ENCODE measurements around the gene ST6GALNAC6.

Gene ST6GALNAC6

GRCh38 chr9:127899128-127899943, at the start of gene ST6GALNAC6:
Gene ST6GALNAC6, minus strand, starts transcription at chr9:127899603. Its CDS starts 1,622 bp downstream, at chr9:127897981.
- DNase-seq, result peak; percentile 83

- DNase-seq, result no peak
Measured at GRCh38 chr9:127947841-127948710, 48.7 kb upstream of the ST6GALNAC6 start.

DNA sequence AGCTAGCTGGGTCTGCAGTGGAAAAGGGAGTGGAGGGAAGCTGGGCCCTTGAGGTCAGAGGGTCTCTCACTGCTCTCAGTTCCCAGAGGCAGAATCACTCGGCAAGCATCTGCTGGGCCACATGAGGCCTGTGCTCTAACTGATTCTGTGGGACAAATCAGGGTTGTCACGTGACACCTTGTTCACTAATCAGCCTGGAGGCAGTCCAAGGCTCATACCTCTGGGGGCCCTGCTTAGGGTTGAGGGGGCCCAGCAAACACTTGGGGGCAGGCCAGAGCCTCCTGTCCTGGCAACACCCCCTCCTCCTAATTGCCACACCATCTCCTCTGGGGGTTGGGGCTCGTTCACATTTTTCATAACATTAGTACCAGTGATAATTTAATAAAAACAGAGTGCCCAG, 47.3 kb upstream of the ST6GALNAC6 start:
- DNase-seq, result no peak

- DNase-seq, result no peak
Measured at GRCh38 chr9:127945942-127946341, 46.5 kb upstream of the ST6GALNAC6 start.

GRCh38 chr9:127945338-127945737, 45.9 kb upstream of the ST6GALNAC6 start:
- DNase-seq, result no peak

DNA sequence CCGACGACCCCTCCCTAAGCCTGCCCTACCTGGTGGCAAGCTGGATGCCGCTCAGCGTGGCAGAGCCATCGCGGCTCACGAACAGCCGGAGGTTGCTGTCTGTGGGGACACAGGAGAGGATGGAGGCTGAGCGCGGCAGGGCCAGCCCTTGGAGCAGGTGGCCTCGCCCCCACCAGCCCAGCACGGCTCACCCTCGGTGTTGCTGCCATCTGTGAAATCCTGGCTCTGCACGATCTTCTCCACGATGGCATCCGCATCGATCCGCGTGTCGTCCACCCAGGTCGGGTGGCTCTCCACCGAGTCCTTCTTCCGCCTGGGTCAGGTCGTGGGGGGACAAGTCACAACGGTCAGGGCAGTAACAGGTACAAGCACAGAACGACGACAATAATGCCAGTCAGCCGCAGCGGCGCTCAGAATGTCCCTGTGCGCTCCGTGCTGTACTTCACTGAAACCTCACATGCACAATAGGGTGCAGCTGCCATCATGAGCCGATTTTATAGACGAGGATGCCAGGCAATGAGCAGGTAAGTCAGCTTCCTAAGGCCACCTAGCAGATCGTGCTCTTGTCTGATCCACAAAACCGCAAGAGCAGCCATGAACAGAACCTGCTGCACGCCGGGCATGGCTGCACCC, 45.3 kb upstream of the ST6GALNAC6 start:
- no peak for DNase-seq

DNA sequence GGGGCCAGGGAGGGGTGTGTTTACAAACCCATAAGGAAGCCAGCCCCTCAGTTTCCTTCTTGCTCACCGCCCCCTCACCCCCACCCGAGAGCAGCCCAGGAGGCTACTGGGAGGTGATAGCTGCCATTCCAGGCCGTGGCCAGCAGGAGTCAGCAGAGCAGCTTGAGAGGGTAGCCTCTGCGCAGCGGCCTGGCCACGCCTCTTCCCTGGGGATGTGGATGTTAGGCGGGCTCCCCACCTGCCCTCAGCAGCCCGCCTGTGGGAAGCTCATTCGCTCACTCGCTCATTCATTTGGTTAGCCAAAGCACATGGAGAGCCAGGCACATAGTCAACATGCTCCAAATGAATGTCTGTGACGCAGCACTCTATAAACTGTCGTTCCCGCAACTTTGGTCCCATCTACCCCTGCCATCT, 44.3 kb upstream of the ST6GALNAC6 start:
- DNase-seq, result peak; percentile 91

DNA sequence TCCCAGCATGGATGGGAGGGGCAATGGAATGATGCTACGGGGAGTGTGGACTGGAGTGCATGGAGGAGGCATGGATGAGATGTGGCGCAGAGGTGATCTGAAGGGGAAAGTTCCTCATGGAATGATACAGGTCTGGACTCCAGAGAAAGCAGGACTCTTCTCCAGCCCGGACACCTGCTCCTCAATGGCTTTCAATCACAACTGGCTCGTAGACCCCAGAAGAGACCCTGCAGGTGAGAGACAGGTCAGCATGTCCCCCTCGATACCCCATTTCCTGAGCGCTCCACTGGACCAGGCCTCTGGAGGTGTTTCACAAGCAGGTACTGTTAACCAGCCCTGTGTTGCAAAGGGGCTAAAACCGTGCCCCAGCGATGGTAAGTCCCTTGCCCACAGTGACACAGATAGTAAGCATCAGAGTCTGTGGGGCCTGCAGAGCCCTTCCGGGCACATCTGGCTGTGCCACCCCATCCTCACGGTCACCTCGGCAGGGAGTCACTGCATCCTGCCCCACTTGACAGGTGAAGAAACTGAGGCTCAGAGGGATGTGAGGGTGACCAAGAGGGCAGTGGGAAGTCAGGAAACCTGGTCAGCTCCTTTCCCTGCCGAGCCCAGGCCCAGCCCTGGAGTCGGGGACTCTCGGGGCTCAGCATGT, 43.7 kb upstream of the ST6GALNAC6 start:
- DNase-seq, result no peak

GRCh38 chr9:127942216-127943010, 43.0 kb upstream of the ST6GALNAC6 start:
- DNase-seq, result peak; percentile 70

DNA sequence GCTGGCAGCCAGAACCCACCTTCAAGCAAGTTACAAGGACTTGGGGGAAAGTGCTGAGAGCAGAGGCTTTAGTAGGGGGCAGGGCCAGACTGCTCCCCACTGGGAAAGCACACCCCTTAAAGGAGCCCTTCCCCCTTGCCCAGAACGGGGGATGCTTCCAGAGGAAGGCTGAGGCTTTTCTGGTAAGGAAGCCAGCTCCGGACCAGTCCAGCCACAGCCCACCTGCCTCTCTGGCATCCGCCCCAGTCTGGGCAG, 42.5 kb upstream of the ST6GALNAC6 start:
- no peak for DNase-seq

DNA sequence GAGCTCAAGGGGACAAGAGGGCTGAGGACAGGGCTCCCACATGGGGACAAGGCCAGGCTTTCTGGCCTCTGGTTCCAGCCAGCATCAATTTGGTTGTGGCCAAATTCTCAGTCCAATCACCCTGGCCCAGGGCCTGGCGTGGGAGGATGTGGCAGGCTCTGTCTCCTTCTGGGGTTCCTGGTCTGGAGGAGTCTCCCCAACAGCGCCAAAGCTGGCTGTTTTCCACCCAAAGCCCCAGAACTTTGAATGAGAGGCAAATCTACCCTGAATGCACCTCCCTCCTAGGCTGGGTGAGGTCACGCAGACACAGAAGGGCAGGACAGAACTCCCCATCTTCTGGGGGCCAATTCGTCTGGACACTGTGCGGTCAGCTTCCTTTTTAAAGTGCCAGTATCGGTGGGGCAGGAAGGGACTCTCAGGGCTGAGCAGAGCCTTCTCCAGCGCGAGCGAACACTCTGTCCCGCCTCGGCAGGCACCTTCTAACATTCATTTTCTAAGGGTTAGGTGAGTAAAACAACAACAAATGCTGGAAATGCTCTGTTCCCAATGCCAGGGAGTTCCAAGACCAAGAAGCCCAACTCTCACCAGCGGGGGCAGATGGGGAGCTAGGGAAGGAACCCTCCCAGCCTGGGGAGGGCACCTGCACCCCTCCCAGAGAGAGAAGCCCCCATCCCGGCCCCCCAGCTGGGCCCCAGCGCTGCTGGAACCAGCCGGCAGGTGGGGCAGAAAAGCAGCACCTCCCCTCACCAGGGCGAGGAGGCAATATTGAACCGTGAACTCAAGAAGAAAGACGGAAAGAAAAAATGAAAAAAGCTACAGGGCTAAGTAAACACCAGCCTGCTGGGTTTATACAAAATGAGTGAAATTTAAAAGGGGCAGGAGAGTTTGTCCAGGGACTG, 41.9 kb upstream of the ST6GALNAC6 start:
- no peak for DNase-seq

DNA sequence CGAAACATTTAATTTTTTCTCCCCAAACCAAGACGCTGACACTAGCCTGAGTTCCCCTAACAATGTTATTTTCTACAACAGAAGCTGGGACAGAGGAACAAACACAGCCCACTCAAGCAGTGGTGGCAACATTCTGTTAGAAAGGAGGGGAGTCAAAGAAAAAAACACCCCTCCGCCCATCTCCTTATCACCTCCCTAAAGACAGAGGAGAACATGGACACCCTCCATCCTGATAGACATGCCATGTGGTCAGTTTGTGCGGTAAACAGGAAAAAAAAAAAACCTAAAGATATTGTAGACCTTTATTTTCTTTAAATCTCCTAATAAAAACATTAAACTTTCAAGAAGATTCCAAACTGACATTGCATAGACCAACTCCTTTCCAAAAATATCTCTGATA, 41.2 kb upstream of the ST6GALNAC6 start:
- DNase-seq, result no peak

- no peak for DNase-seq
Measured at GRCh38 chr9:127938298-127938690, 38.9 kb upstream of the ST6GALNAC6 start.

DNA sequence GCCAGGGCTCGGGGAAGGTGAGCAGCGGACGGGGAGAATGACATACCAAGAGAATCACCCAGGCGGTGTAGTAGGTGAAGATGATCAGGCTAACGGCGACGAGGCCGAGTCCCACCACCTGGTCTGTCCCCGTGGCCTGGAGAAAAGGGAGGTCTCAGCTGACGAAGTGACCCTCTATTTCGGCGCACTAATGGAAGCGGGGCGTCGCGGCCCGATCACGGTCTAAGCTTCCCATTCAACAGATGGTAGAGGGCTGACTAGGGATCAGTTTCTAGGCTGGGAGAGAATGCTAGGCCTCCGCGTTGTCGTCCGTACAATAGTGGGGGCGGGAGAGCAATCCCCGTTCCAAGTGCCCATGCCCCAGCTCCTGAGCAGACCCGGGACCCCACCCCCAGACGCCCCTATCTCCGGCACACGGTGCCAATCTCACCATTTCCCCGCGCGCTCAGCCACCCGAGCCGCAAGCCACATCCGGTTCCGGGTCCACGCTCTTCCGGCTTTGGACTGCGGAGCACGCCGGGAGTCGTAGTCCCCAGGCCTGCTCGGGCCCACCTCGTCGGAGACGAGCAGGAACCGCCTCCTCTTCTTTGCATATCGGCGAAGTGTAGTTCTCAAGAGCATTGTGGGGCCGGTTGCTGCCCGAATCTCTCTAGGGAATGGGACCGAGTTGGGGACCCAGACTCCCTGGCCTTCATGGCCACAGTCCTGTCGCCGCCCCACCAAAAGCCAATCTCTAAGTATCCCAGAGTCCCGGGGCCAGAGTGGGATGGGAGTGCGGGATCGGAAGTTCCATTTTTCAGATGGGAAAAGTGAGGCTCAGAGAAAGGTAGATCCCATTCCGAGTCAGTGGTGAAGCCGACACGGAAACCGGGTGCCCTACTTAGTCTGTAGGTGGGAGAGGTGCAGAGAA, 38.2 kb upstream of the ST6GALNAC6 start, which contains the start of gene DPM2:
TSS of gene DPM2 (minus strand) at position 467 of the 910 bp plus-strand sequence. CDS start at position 433, 34 bp downstream.
- DNase-seq, result peak; percentile 89

DNA sequence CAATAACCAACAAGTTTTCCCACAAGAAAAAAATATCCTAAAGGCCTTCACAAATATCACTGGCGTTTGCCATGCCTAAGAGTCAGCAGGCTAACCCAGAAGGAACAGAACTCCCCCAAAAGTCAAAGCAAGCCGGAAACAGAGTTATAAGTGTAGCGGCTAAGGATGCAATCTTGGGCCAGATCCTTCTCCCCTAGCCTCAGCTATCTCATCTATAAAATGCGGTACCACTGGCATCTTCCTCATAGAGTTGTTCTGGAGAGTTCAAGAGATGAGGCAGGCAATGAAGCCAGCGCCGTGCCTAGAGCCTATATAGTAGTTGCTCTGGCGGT, 37.6 kb upstream of the ST6GALNAC6 start:
- DNase-seq, result no peak

DNA sequence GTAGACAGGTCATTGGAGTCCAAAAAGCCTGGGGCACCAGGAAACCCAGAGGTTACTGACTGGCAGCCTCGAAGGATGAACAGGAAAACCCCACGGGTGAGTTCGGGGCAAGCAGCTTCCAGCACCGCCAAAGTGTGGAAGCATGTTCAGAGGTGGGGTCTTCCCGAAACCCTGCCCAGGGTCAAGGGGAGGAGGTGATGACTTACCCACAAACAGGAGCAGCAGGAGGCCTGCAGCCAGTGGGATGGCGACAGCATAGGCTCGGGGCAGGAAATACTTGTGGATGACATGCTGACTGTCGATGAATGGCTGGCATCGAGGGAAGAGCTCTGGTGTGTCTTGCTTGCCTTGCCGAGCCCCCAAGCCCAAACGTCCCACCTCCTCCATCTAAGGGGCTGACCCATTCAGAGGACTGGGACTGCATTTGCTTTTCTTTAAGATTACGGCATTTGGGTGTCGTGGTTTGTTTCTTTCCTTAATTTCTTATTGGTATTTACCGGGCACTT, 37.0 kb upstream of the ST6GALNAC6 start:
- no peak for DNase-seq

GRCh38 chr9:127935765-127936221, 36.4 kb upstream of the ST6GALNAC6 start:
- DNase-seq, result no peak

- DNase-seq, result no peak
Measured at GRCh38 chr9:127934986-127935385, 35.6 kb upstream of the ST6GALNAC6 start.

DNA sequence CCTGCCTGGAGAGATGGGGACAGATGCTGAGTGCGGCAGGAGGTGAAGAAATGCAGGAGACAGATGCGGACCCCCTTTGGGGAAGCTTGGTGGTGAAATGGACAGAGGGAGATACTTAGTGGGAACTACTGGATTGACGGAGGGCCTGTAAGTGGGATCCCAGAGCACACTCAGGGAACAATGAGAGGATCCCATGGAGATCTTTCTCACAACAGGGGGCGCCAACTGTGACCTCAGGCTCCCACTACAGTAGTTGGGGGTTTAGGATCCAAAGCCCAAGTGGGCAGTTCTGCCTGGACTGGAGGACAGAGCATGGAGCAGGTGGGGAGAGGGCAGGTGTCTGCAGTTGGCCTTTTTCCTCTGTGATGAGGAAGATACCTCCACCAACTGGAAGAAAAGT, 34.8 kb upstream of the ST6GALNAC6 start:
- no peak for DNase-seq

All from stimulated activated CD8-positive, alpha-beta memory T cell treated with anti-CD3 and anti-CD28 coated beads, Interleukin-4, amount 100 ng/mL, for 48 hours (primary cell).